KOPT-K1 (cell line): ENCODE measurements around the gene KIF5A.

Experiments
- H3K27ac ChIP-seq: fragments of 200-600 bp; sonication (generic); 2 replicates; pipeline ENCODE4 v1.5.1; 2016; ENCODE audit warnings: antibody characterized with exemption, mild to moderate bottlenecking, low read depth, low read length; ENCODE audit not compliant: poor library complexity, severe bottlenecking
- H3K36me3 ChIP-seq: fragments of 200-600 bp; sonication (generic); 2 replicates; pipeline ENCODE4 v1.5.1; 2017; ENCODE audit warnings: antibody characterized with exemption, mild to moderate bottlenecking, low read length, moderate library complexity; ENCODE audit not compliant: insufficient read depth
- H3K9me3 ChIP-seq: fragments of 200-600 bp; sonication (generic); 2 replicates; pipeline ENCODE4 v1.5.1; 2017; ENCODE audit warnings: antibody characterized with exemption, low read length, mild to moderate bottlenecking; ENCODE audit not compliant: insufficient read depth, poor library complexity, severe bottlenecking

Gene KIF5A

DNA sequence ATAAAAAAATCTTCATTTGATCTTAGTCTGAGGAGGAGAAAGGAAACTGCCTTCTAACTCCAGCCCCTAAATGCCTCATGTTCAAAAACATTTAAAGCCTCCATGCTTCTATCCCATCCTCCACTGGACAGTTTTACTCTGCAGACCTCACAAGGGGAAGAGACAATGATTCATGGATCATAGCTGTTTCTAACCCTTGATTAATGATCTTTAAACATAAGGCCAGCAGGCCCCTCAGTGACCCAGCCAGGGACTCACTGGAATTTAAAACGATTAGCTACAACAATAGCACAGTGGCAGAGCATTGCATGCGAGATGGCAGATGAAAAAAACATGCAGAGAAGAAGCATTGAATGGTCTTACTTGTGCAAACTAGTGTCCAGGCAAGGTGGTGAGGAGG, 8.8 kb upstream of the KIF5A start:
- peaks cover 55% of the 10 kb centered on the region for H3K36me3 ChIP-seq
- H3K27ac ChIP-seq, result no peak overlapping the region
- no peaks in the 10 kb centered on the region for H3K9me3 ChIP-seq

DNA sequence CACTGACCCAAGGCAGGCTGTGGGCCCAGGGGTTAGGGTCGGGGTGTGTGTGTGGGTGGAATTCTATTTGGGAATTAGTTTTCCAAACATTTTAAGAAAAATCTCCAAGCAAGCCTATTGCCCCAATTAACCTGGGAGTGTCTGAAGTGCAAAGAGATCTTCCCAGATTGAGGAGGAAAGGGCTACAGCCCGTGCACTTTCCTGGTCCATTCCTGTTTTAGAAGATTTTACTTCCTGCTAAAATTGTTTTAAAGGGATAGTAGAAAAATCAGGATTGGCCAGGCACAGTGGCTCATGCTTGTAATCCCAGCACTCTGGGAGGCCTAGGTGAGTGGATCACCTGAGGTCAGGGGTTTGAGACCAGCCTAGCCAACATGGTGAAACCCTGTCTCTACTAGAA, 8.1 kb upstream of the KIF5A start:
- H3K36me3 ChIP-seq, result peaks cover 55% of the 10 kb centered on the region
- no peak overlapping the region for H3K27ac ChIP-seq
- H3K9me3 ChIP-seq, result no peaks in the 10 kb centered on the region

DNA sequence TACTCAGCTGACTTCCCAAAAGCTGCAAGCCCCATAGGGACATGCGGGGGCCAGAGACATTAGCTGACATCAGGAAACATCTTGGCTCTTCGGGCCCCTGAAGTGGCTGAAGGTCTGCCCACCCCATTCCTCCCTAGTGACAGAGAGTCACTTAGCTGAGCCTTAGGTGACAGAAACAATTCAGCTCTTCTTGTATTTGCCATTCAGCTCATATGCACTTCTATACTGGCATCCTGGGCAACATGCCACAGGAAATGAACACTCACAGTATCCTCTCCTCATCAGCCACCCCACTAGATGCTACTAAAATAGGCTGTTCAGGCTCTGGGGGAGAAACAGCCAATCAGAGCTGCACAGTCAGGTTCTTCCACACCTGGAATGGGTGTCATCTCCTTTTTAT, 6.3 kb upstream of the KIF5A start:
- H3K27ac ChIP-seq, result no peak overlapping the region
- no peaks in the 10 kb centered on the region for H3K9me3 ChIP-seq
- H3K36me3 ChIP-seq, result peaks cover 48% of the 10 kb centered on the region

DNA sequence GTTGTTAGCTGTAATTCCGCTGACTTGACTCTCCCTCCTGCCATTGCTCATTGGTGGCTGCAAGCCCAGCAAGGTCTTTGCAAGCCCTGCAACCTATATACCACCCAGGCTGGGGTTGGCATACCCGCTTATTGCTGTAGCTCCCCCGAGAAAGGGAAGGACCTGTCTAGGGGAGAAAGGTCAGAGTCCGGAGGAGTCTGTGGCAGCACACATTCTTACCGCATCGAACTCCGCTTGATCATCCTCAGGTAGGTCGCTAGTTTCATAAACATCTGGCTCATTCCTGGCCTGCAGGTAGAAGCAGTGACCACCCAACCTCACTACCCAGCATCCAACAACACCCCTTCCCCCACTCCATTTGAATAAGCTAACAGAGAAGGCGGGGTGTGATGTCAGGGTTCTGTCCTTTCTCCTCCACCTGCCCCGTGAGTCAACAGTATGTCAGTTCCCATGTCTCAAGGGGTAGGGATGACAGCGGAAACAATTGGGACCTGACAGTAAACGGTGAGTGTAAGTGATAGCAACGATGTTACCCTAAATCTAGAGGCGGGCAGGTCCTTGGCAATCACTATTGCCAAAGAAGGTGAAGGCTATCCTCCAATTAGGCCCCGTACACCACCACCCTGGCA, 3.9 kb upstream of the KIF5A start:
- peak overlapping the region; percentile 71 for H3K27ac ChIP-seq
- peaks cover 26% of the 10 kb centered on the region for H3K36me3 ChIP-seq
- no peaks in the 10 kb centered on the region for H3K9me3 ChIP-seq

DNA sequence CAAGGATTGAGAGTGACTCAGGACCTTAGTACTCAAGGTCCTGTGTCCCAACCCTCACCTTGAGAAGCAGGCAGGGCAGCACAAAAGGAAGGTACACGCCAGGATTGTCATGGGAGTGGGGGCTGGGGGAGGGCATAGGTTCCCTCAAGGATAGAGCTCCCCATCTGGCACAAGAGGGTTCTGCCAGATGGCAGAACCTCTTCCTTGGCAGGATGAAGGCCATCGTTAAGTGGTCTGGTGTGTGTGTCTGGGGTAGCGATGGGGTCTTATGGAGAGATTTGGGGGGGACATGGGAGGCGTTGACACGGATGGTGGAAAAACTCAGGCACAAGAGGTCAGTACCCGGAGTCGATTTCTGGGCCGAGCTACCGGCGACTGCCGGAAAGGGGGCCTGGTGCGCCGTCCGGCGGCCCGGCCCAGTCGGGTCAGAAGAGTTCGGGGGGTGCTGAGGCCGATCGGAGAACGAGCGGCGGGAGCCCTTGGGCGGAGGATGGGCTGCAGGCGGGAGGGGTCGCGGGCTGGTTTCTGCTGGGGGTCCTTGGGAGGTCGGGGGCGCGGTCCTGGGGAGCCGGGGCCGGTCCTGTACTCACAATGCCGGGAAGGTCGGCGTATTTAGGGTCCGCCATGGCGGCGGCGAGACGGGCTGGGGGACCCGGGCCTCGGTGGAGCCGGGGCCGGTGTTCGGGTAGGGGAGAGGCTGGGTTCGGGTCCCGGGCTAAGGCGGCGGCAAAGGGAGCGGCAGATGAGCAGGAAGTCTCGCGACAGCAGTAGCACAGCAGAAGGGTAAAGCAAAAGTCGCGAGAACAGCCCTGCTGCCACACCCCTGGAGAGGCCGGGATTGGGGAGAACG, 3.2 kb upstream of the KIF5A start, which contains the start of gene DCTN2:
DCTN2 (minus strand) TSS at position 755 of the 850 bp plus-strand sequence; CDS start at position 626, 129 bp downstream.
- Histone ChIP-seq H3K27ac (peak within 1 kb of the TSS; percentile 71), H3K36me3 (peaks cover 18% of the 10 kb centered on the region), H3K9me3 (no peaks in the 10 kb centered on the region)

DNA sequence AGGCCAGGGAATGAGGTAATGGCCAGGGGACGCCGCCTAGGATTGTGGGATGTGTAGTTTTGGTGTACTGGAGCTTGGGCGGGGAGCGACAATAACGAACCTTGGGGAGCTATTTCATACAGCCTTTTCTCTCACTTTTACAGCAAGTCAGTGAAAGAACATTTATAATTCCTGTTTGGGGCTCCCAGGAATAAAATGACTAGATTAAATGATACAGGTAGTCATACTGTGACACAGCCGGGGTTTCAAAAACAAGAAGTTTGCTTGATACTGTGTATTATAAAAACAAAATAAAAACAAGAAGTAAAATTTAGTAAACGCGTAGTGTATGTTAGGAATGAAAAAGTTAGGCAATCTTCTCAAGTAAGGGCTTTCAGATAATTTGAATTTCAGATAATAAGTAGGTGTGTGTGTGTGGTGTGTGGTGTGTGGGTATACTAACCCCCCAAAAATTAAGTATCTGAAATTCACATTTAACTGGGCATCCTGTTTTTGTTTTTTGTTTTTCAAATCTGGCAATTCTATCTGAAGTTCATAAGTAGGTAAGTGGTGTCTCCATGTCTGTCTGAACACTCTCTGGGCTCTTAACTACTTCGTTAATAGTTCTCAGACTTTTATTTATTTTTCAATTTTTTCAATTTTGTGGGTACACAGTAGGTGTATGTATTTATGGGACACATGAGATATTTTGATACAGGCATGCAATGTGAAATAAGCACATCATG, 2.4 kb upstream of the KIF5A start:
- Histone ChIP-seq H3K9me3 (no peaks in the 10 kb centered on the region), H3K36me3 (peaks cover 10% of the 10 kb centered on the region; the same call in 1 of the 2 replicates), H3K27ac (peak overlapping the region; percentile 71)

DNA sequence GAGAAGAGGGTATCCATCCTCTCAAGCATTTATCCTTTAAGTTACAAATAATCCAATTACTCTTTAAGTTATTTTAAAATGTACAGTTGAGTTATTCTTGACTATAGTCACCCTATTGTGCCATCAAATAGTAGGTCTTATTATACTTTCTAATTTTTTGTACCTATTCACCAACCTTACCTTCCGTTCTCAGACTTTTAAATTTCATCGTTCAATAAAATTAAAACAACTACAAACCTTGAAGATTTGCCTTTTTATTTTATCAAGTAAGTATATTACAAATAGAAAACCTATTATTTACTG, 1.9 kb upstream of the KIF5A start:
- Histone ChIP-seq H3K36me3 (peaks cover 5% of the 10 kb centered on the region; the same call in 1 of the 2 replicates), H3K27ac (no peak overlapping the region), H3K9me3 (no peaks in the 10 kb centered on the region)

DNA sequence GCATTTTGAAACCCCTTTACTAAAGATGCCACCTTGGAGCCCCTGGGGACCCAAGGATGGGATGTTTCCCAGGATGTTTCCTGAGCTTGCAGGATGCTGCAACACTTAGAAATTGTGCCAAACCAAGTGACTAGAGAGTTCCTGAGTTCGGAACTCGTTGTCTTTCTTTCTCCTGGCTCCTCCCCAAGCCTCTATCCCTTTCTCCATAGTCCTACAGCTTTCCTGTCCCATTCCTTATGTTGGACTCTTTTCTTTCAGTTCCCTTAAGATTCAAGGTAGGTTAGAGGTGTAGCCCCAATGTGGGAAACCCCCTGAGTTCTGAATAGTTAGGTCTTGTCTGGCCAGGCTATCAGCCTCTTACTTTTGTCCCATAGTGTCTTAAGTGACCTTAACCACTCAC, 1.4 kb upstream of the KIF5A start:
- Histone ChIP-seq H3K36me3 (0 out of 2 replicates have a peak, but pooled peaks cover 3% of the 10 kb centered on the region), H3K9me3 (no peaks in the 10 kb centered on the region), H3K27ac (no peak overlapping the region)

DNA sequence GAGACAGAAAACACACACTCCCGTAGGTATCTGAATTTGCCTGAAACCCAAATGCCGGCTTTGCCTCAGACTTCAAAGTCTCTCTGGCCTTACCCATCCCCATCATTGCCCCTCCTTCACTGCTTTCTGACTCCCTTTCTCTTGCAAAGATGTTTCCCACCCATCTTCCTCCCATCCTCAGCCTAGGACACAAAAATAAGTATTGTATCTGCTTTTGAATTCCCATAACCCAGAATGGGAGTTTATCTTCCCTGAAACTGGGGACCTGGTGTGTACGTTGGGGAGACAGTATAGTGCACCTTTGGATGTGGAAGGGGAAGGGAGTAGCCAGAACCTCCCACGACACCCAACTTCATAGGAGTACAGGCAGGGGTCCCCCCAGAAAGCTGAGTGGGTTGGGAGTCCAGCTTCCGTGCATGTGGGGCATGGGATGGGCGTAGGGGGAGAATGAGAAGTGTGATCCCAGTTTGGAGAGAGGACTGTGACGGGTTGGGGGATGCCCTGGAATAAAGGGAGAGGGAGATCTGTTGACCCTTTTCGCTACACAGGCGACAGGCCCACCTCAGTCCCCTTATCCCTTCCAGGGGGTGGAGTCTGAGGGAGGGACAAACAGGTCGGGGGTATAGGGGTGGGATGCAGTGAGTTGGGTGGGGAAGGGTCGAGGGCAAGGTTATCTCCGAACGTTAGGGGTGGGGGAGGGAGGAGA, 488 bp upstream of the KIF5A start:
- no peak overlapping the region for H3K27ac ChIP-seq
- no peaks in the 10 kb centered on the region for H3K36me3 ChIP-seq
- H3K9me3 ChIP-seq, result no peaks in the 10 kb centered on the region

DNA sequence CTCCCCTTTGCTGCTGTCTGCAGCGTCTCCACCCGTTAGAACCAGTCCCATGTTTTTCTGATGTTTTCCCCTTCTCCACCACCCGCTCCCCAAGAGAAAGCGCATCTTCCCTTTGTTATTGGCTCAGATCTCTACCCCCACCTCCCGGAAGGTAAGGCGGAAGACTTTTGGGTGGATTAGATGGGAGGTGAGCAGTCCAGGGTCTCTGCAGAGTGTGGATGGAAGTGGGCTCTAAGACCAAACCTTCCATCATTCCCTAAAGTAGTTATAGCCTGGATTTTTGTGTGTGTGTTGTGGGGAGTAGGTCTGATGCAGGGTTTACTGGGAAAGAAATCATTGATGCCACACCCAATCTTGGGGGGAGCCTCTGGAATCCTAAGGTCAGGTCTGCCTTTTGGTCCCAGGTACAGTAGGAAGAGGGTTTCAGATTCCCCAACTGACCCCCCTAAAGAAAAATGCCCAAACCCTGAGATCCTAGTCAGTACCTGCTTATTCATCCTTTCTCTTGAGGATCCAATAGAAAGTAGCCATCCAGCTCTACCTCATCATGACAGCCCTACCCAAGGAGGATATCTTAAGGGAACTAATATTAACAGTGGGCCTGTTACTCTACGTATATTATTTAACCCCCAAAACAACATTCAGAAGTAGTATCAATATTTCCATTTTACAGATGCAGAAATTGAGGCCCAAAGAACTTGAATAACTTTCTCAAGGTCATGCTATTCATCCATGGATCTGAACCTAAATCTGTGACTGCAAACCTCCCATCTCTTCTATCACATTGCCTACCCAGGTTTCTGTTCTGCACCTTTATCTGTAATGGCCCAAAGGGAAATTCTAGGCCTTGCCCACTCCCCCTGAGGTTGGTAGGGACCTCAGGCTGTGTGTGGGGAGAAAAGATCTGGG, 1.1 kb downstream of the KIF5A start:
- no peaks in the 10 kb centered on the region for H3K9me3 ChIP-seq
- no peaks in the 10 kb centered on the region for H3K36me3 ChIP-seq
- H3K27ac ChIP-seq, result no peak overlapping the region

DNA sequence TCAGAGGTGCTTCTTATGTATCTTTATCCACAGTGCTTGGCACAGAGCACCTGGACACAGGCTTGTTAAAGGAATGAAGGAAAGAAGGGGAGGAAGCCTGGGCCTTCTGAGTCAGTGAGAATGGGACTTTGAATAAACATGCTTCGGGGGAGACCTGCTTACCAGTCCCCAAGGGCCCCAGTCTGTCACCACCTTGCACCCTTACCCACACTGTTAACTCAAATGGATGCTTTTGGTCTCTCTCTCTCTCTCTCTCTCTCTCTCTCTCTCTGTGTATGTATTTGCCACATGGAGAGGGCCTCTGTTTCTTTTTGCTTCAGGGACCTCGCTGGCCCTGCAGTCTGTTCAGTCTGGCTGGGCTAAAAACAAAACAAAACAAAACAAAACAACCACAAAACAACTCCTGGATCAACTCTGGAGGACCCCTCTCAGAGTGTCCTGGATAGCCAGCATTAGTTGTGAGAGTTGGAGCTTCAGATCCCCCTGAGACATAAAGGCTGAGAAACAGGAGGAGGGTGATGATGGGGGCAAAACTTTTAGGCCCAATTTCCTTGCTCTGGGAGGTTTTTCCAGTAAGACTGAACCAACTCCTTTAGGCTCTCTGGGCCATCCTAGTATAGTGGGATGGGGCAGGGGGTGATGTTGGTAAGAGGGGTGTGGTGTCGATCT, 1.9 kb downstream of the KIF5A start:
- H3K36me3 ChIP-seq, result no peaks in the 10 kb centered on the region
- no peaks in the 10 kb centered on the region for H3K9me3 ChIP-seq
- no peak overlapping the region for H3K27ac ChIP-seq

DNA sequence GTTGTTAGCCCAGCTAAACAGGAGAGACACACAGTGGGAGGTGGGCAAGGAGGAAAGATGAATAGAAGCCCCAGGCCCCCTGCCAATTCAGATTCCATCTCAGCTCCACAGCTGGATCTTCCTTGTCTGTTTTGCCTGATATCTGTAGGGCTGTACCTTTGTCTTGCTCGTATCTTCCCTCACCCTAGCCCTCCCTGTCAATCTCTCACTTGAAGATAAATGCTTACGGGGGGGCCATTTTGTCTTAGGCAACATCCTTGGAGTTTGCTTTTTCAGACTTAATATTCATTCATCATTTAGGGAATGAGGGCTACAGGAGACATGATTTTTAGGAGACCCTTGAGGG, 2.4 kb downstream of the KIF5A start:
- H3K9me3 ChIP-seq, result no peaks in the 10 kb centered on the region
- H3K27ac ChIP-seq, result no peak overlapping the region
- no peaks in the 10 kb centered on the region for H3K36me3 ChIP-seq

DNA sequence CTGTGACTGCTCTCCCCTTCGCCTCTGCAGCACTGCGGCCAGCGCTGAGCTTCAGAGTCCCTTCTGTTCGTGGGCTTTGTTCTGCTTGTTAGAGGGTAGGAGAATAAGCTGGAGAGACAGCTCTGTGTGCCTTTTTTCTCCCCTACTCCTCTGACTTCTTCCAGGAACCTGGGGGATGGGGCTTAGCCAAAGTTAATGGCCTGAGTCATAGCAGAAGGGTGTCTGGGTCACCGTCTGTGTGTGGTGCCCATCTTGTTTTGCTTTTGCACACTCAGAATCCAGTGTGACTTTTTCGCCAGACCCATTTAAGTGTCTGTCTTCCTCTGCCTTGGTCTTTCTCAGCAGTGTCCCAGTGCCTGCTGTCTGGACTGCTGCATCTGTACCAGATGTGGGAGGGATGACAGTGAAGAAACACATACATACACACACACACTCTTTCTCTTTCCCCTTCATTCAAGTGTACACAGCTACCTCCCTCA, 3.0 kb downstream of the KIF5A start:
- Histone ChIP-seq H3K9me3 (no peaks in the 10 kb centered on the region), H3K27ac (no peak overlapping the region), H3K36me3 (no peaks in the 10 kb centered on the region)
